Measurements from ENCODE around the gene ZFR. TPM values are rescaled to one million over a fixed set of nuclear protein-coding genes. Genes with fewer than 3 reads are reported as not detected.

ZFR gene
- total and polyA plus RNA-seq, 9 donors = 54.0 to 85.9 (median 74.1) TPM

- DNase-seq = peak in 1 of 5 donors; percentile 36
- H3K27me3 ChIP-seq = no peaks in the 10 kb centered on the region
- peak overlapping the region in 1 of 2 donors; percentile 93 for H3K27ac ChIP-seq
- peaks cover 2% of the 10 kb centered on the region for H3K4me1 ChIP-seq (ENCODE audit: insufficient read depth)
- H3K36me3 ChIP-seq = no peaks in the 10 kb centered on the region
- no peaks in the 10 kb centered on the region for H3K9me3 ChIP-seq
- H3K4me3 ChIP-seq = peak overlapping the region; percentile 96
- intact Hi-C loops (cut with DNase I) = no loop called here
- no peak for TF ChIP-seq CTCF (IDR thresholded peaks at IDR 0.05)
- TF ChIP-seq EP300 (IDR thresholded peaks at IDR 0.05) = no peak
- WGBS, 3 donors = 22 to 53% (median 29%) methylated on average over 10 of the region's 10 CpGs
These were observed 783 bp upstream of the ZFR start for GRCh38 chr5:32445287-32445758.

- peak overlapping the region; percentile 96 for H3K4me3 ChIP-seq
- no peaks in the 10 kb centered on the region for H3K36me3 ChIP-seq
- DNase-seq = peak; percentile 41 to 72 (median 64)
- peaks cover 4% of the 10 kb centered on the region for H3K4me1 ChIP-seq (ENCODE audit: insufficient read depth)
- WGBS, 3 donors = 0 to 1% (median 0%) methylated on average over 61 to 82 of the region's 83 CpGs
- peak overlapping the region; percentile 93 to 96 for H3K27ac ChIP-seq
- intact Hi-C loops (cut with DNase I) = no loop called here
- H3K27me3 ChIP-seq = no peaks in the 10 kb centered on the region
- H3K9me3 ChIP-seq = no peaks in the 10 kb centered on the region
- no peak for TF ChIP-seq POLR2A (IDR thresholded peaks at IDR 0.05)
- no peak for TF ChIP-seq CTCF (IDR thresholded peaks at IDR 0.05)
- no peak for TF ChIP-seq EP300 (IDR thresholded peaks at IDR 0.05)
These were observed 754 bp downstream of the ZFR start for GRCh38 chr5:32443541-32444430.

GRCh38 chr5:32443145-32443540 is 1.4 kb downstream of the ZFR start:
- no peak for TF ChIP-seq CTCF (IDR thresholded peaks at IDR 0.05)
- no peak for TF ChIP-seq EP300 (IDR thresholded peaks at IDR 0.05)
- TF ChIP-seq POLR2A (IDR thresholded peaks at IDR 0.05) = no peak
- H3K4me3 ChIP-seq = peak overlapping the region; percentile 96
- DNase-seq = no peak
- no peaks in the 10 kb centered on the region for H3K9me3 ChIP-seq
- intact Hi-C loops (cut with DNase I) = no loop called here
- H3K36me3 ChIP-seq = no peaks in the 10 kb centered on the region
- 10 to 11% (median 10%) methylated on average over 7 of the region's 7 CpGs for WGBS, 3 donors
- H3K4me1 ChIP-seq (ENCODE audit: insufficient read depth) = peaks cover 4% of the 10 kb centered on the region
- peak overlapping the region; percentile 93 to 96 for H3K27ac ChIP-seq
- H3K27me3 ChIP-seq = no peaks in the 10 kb centered on the region

GRCh38 chr5:32439086-32439642 is 5.4 kb downstream of the ZFR start:
- no peak overlapping the region for H3K4me3 ChIP-seq
- H3K9me3 ChIP-seq = no peaks in the 10 kb centered on the region
- no peak overlapping the region for H3K27ac ChIP-seq
- no peaks in the 10 kb centered on the region for H3K27me3 ChIP-seq
- DNase-seq = no peak
- no peaks in the 10 kb centered on the region for H3K36me3 ChIP-seq
- no peak for TF ChIP-seq EP300 (IDR thresholded peaks at IDR 0.05)
- TF ChIP-seq CTCF (IDR thresholded peaks at IDR 0.05) = no peak
- TF ChIP-seq POLR2A (IDR thresholded peaks at IDR 0.05) = no peak
- H3K4me1 ChIP-seq (ENCODE audit: insufficient read depth) = peaks cover 4% of the 10 kb centered on the region
- intact Hi-C loops (cut with DNase I) = no loop called here
- WGBS, 3 donors = 52 to 64% (median 54%) methylated on average over 3 of the region's 3 CpGs

Measured in ovary (tissue), 9 donors.